Skeletal muscle satellite cell (primary cell): Measurements from ENCODE around the gene EFCAB10.
"Not testable (repeated sequence)": the region's sequence is repeated elsewhere in the genome, so short reads cannot be mapped to it uniquely, and the experiment has no call there.

Source experiments
- H3K27me3 ChIP-seq: 2 replicates; pipeline ENCODE4 v1.7.0; 2013; ENCODE audit warnings: low read length; ENCODE audit not compliant: control insufficient read depth, insufficient read depth
- H3K36me3 ChIP-seq: 2 replicates; pipeline ENCODE4 v1.7.0; 2013; ENCODE audit warnings: mild to moderate bottlenecking, control low read depth, low read length; ENCODE audit not compliant: insufficient read depth
- H3K4me1 ChIP-seq: 2 replicates; pipeline ENCODE4 v1.7.0; 2013; ENCODE audit warnings: low read length; ENCODE audit not compliant: control insufficient read depth, insufficient read depth
- H3K4me2 ChIP-seq: 2 replicates; pipeline ENCODE4 v1.7.0; 2013; ENCODE audit warnings: mild to moderate bottlenecking, low read length
- H3K4me3 ChIP-seq: 2 replicates; pipeline ENCODE4 v1.7.0; 2013; ENCODE audit warnings: low read length
- H3K9ac ChIP-seq: 2 replicates; pipeline ENCODE4 v1.7.0; 2013; ENCODE audit warnings: mild to moderate bottlenecking, low read depth, low read length, moderate library complexity
- H3K9me3 ChIP-seq: replicated peaks from 2 replicates; pipeline ENCODE4 v1.7.0; 2013; ENCODE audit warnings: mild to moderate bottlenecking, control low read depth, low read length

EFCAB10 gene

DNA sequence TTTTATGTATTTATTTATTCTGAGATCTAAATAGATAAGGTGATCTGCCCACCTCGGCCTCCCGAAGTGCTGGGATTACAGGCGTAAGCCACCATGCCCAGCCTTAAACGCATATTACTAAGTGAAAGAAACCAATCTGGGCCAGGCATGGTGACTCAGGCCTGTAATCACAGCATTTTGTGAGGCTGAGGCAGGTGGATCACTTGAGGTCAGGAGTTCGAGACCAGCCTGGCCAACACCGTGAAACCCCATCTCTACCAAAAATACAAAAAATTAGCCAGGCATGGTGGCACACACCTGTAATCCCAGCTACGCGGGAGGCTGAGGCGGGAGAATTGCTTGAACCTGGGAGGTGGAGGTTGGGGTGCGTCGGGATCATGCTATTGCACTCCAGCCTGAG is 56.9 kb downstream of the EFCAB10 start:
- not testable (repeated sequence) for H3K36me3 ChIP-seq, H3K9ac ChIP-seq, H3K4me3 ChIP-seq, H3K9me3 ChIP-seq, H3K27me3 ChIP-seq, H3K4me2 ChIP-seq, H3K4me1 ChIP-seq

DNA sequence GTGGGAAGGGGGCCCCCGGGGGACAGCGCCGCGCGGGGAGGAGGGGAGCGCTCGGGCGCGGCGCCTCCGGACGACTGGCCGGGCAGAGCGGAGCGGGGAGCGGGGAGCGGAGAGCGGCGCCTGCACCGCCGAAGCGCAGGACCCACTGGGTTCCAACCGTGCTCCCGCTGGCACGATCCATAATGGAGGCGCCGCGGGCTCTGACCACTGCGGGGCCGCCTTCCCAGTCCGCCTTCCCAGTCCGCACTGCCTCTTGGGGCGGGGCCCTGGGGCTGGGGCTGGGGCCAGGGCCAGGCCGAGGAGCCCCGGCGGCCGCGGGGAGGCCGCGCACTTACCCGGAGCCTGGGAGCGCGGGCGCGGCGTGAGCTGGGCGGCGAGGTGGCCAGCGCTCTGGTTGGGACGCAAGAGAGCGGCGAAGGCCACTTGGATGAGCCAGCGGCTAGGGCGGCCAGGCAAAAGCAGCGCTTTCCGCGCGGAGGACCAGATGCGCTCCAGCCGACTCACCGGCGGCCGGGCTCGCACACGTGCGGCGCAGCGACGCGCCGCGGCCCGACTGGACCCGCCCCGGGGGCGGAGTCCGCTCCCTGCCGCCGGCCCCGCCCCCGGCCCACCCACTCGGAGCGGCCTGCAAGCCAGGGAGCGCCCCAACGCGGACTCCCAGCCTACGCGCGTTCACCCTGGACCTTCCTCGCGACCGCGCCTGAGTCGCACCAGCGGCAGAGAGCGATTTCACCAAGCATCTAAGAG is 59.4 kb downstream of the EFCAB10 start, which contains the start of gene PUS7:
Gene PUS7, minus strand, starts transcription at position 555 of the 747 bp plus-strand sequence. CDS start 13,759 bp downstream, outside the sequence.
- Histone ChIP-seq H3K9ac (peak within 1 kb of the TSS; percentile 84), H3K4me3 (peak within 1 kb of the TSS; percentile 78), H3K4me1 (peaks cover 9% of the 10 kb centered on the region), H3K4me2 (peak within 1 kb of the TSS; percentile 93), H3K9me3 (no peaks in the 10 kb centered on the region), H3K27me3 (no peaks in the 10 kb centered on the region), H3K36me3 (no peaks in the 10 kb centered on the region)

DNA sequence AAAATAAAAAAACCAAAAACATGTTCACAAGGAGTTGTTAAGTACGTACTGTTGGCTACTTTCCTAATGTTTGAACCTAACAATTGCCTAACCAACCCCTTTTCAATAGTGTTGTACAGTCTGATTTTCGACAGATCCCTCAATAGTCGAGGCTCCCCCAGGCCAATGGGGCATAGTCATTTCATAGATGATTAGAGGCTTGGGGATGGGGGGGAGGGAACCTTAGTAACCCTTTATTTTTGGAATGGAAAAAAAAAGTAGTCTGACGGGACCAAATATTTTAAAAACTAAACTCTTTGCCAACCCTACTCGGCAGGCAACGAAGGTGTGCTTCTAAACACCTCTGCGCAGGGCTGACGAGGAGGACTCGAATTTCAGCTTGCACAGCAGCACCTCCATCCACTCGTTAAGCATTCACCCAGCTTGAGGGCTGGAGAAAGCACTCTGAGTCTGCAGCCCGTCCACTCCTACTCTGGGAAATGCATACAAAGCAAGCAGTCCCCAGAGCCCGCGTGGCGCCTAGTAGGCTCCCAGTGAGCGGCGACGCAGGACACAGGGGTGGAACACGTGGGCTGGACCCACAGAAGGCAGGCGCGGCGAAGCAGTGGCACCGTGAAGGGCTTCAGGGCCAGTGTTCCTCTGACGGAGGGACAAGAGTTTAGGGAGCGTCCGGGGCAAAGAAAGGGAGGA is 60.1 kb downstream of the EFCAB10 start:
- Histone ChIP-seq H3K4me3 (peak overlapping the region; percentile 78), H3K4me1 (peaks cover 9% of the 10 kb centered on the region), H3K9ac (peak overlapping the region; percentile 84)

DNA sequence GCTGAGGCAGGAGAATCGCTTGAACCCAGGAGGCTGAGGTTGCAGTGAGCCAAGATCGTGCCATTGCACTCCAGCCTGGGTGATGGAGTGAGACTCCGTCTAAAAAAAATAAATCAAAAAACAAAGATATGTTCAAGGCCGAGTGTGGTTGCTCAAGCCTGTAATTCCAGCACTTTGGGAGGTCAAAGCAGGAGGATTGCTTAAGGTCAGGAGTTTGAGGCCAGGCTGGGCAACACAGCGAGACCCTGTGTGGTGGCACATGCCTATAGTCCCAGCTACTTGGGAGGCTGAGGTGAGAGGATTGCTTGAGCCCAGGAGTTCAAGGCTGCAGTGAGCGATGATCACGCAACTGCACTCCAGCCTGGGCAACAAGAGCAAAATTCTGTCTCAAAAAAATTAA is 60.7 kb downstream of the EFCAB10 start:
- not testable (repeated sequence) for H3K4me3 ChIP-seq, H3K9me3 ChIP-seq, H3K4me1 ChIP-seq, H3K27me3 ChIP-seq, H3K36me3 ChIP-seq
- peak overlapping the region; percentile 84 for H3K9ac ChIP-seq
- peak overlapping the region; percentile 93 for H3K4me2 ChIP-seq

More for the DNA sequence above, 60.1 kb downstream of the EFCAB10 start:
- H3K36me3 ChIP-seq, result no peaks in the 10 kb centered on the region
- no peaks in the 10 kb centered on the region for H3K27me3 ChIP-seq
- peak overlapping the region; percentile 93 for H3K4me2 ChIP-seq
- no peaks in the 10 kb centered on the region for H3K9me3 ChIP-seq

DNA sequence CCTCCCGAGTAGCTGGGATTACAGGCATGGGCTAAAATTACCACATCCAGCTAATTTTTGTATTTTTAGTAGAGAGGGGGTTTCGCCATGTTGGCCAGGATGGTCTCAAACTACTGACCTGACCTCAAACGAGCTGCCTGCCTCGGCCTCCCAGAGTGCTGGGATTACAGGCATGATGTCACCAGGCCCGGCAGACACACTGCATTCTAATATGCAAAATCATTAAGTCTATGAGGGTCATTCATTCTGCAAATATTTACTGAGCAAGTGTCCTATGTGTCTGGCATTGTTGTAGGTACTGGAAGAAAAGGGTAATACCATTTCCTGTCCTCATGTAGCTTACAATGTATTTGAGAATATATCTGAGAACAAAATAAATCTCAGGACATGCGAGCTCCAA is 61.9 kb downstream of the EFCAB10 start:
- Histone ChIP-seq H3K4me3 (no peak overlapping the region), H3K4me1 (peaks cover 9% of the 10 kb centered on the region), H3K9me3 (no peaks in the 10 kb centered on the region), H3K4me2 (no peak overlapping the region), H3K27me3 (no peaks in the 10 kb centered on the region), H3K9ac (no peak overlapping the region), H3K36me3 (no peaks in the 10 kb centered on the region)

DNA sequence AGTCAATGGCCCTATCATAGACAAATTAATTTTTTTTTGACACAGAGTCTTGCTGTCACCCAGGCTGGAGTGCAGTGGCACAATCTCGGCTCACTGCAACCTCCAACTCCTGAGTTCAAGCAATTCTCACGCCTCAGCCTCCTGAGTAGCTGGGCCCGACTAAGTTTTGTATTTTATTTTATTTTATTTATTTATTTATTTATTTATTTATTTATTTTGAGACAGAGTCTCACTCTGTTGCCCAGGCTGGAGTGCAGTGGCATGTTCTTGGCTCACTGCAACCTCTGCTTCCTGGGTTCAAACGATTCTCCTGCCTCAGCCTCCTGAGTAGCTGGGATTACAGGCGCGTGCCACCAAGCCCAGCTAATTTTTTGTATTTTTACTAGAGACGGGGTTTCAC is 65.7 kb downstream of the EFCAB10 start:
- H3K4me1 ChIP-seq, H3K9ac ChIP-seq, H3K27me3 ChIP-seq, H3K4me2 ChIP-seq, H3K36me3 ChIP-seq, H3K9me3 ChIP-seq, H3K4me3 ChIP-seq: not testable (repeated sequence)
